Suprapubic skin (tissue), 3 donors: ENCODE data around the gene RFC5.

Experiments
- EP300 ChIP-seq: sonication (generic); formaldehyde crosslinking; IDR thresholded peaks from one replicate; pipeline ENCODE4 v1.6.1; 2017; ENCODE audit warnings: antibody characterized with exemption
- TF ChIP-seq, protein P1 (sequence below), 2 donors: fragments of 200-600 bp in 1 of 2; fragments of 450-650 bp in 1 of 2; sonication (generic) in 1 of 2; IDR thresholded peaks; one replicate each; pipeline ENCODE4 v1.5.1; 2016 to 2019; ENCODE audit warnings: antibody characterized with exemption in 2 of 2, mild to moderate bottlenecking in 1 of 2, moderate library complexity in 1 of 2

DNA sequence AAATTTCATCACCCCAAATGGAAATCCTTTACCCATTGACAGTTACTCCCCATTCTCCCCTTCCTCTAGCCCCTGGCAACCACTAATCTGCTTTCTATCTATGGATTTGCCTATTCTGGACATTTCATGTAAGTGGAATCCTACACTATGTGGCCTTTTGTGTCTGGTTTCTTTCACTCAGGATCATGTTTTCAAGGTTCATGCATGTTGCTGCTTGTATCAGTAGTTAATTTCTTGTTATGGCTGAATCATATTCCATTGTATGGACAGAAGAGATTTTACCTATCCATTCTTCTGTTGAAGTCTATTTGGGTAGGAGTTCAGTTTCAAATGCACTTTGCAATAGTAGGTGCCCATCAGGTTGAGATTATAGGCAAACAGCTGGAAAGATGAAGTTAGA, 1.4 kb downstream of the RFC5 start:
- TF ChIP-seq, protein P1, sequence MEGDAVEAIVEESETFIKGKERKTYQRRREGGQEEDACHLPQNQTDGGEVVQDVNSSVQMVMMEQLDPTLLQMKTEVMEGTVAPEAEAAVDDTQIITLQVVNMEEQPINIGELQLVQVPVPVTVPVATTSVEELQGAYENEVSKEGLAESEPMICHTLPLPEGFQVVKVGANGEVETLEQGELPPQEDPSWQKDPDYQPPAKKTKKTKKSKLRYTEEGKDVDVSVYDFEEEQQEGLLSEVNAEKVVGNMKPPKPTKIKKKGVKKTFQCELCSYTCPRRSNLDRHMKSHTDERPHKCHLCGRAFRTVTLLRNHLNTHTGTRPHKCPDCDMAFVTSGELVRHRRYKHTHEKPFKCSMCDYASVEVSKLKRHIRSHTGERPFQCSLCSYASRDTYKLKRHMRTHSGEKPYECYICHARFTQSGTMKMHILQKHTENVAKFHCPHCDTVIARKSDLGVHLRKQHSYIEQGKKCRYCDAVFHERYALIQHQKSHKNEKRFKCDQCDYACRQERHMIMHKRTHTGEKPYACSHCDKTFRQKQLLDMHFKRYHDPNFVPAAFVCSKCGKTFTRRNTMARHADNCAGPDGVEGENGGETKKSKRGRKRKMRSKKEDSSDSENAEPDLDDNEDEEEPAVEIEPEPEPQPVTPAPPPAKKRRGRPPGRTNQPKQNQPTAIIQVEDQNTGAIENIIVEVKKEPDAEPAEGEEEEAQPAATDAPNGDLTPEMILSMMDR (IDR thresholded peaks at IDR 0.05) = no peak
- no peak for TF ChIP-seq EP300
